ENCODE results near the gene NCAPD2.

Gene NCAPD2

DNA sequence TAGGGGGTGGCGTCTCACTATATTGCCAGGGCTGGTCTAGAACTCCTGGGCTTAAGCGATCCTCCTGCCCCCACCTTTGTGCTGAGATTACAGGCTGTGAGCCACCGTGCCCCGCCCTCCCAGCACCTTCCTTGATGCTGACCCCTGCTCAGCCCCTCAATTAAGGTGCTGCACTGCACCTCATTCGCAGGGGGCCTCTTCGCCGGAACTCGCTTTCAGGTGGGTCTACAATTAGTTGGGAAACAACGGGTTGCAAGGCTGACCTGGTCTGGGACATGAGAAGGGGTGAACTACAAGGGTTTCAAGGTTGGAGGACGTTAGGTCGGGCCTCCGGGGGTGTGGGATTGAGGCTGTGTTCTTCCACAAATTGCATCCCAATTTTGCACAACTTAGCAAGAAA lies 75.4 kb downstream of the NCAPD2 start:
- no peak for DNase-seq
- WGBS, result 91% methylated on average over 8 of the region's 12 CpGs
- H2BK5ac ChIP-seq (ENCODE audit: low read depth, low read length, poor library complexity, severe bottlenecking), result peak overlapping the region; percentile 36
- H3K23ac ChIP-seq (ENCODE audit: low read length in 2 of 2), result no peak overlapping the region
- H3K36me3 ChIP-seq (ENCODE audit: control insufficient read depth in 1 of 2, insufficient read depth in 2 of 2, low read depth in 1 of 2, low read length in 2 of 2), result peaks cover 58 to 72% of the 10 kb centered on the region in 2 experiments
- peaks cover 12% of the 10 kb centered on the region for H3K4me1 ChIP-seq (ENCODE audit: control insufficient read depth, insufficient read depth, low read depth, low read length)
- H3K27me3 ChIP-seq (ENCODE audit: control insufficient read depth in 1 of 2, insufficient read depth in 1 of 2, low read length in 2 of 2), result no peaks in the 10 kb centered on the region
- peak overlapping the region; percentile 44 for H2AK5ac ChIP-seq (ENCODE audit: low read length, severe bottlenecking)
- H3K18ac ChIP-seq (ENCODE audit: low read depth in 1 of 2, low read length in 2 of 2), result no peak overlapping the region
- H3K9ac ChIP-seq (ENCODE audit: low read length), result no peak overlapping the region
- H2BK12ac ChIP-seq (ENCODE audit: low read length in 2 of 2), result no peak overlapping the region
- H3K14ac ChIP-seq (ENCODE audit: low read length in 2 of 2), result peak overlapping the region in 1 of 2 experiments; percentile 28
- H3K79me1 ChIP-seq (replicated peaks; ENCODE audit: low read length, poor library complexity, severe bottlenecking), result peaks cover 18% of the 10 kb centered on the region
- no peak overlapping the region for H2AFZ ChIP-seq (ENCODE audit: low read depth, low read length)
- H4K91ac ChIP-seq (ENCODE audit: low read length), result no peak overlapping the region
- no peak overlapping the region for H4K8ac ChIP-seq (ENCODE audit: low read length)
- H3K4ac ChIP-seq (ENCODE audit: low read depth in 1 of 2, low read length in 2 of 2), result no peak overlapping the region
- H3K27ac ChIP-seq (ENCODE audit: low read length, poor library complexity, severe bottlenecking), result no peak overlapping the region
- no peak overlapping the region for H3K4me3 ChIP-seq (ENCODE audit: insufficient read depth in 1 of 2, low read depth in 1 of 2, low read length in 2 of 2)
- no peaks in the 10 kb centered on the region for H3K9me3 ChIP-seq (ENCODE audit: control insufficient read depth, low read length)
- no peak overlapping the region for H3K4me2 ChIP-seq (ENCODE audit: low read length, poor library complexity, severe bottlenecking)
- no peak overlapping the region for H2BK15ac ChIP-seq (ENCODE audit: low read depth, poor library complexity, severe bottlenecking)
- no peak overlapping the region for H2BK120ac ChIP-seq (ENCODE audit: low read depth, low read length)

DNA sequence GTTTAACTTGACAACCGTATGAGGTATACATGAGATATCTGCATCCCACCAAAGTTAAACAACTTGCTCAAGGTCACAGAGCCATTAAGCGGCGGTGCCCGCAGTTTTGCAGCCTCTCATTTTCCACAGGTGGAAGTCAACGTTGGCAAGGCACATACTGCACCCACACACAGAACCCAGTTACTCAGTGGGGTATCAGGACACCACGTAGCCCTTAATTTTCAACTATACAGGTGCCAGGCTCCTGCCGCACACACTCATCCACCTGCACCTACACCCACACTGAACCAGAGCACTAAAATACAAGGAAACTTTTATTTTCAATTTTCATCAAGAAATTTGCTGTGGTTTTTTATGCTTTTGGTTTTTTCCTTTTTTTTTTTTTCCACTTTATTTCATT lies 75.9 kb downstream of the NCAPD2 start:
- H2BK120ac ChIP-seq (ENCODE audit: low read depth, low read length), result no peak overlapping the region
- no peak overlapping the region for H2AFZ ChIP-seq (ENCODE audit: low read depth, low read length)
- no peak overlapping the region for H2AK5ac ChIP-seq (ENCODE audit: low read length, severe bottlenecking)
- no peak overlapping the region for H3K23ac ChIP-seq (ENCODE audit: low read length in 2 of 2)
- no peak overlapping the region for H3K27ac ChIP-seq (ENCODE audit: low read length, poor library complexity, severe bottlenecking)
- H4K91ac ChIP-seq (ENCODE audit: low read length), result no peak overlapping the region
- peak overlapping the region; percentile 21 for H2BK15ac ChIP-seq (ENCODE audit: low read depth, poor library complexity, severe bottlenecking)
- peak overlapping the region; percentile 38 for H4K8ac ChIP-seq (ENCODE audit: low read length)
- no peaks in the 10 kb centered on the region for H3K9me3 ChIP-seq (ENCODE audit: control insufficient read depth, low read length)
- no peak for DNase-seq
- no peak overlapping the region for H3K9ac ChIP-seq (ENCODE audit: low read length)
- no peak overlapping the region for H2BK12ac ChIP-seq (ENCODE audit: low read length in 2 of 2)
- H3K4ac ChIP-seq (ENCODE audit: low read depth in 1 of 2, low read length in 2 of 2), result no peak overlapping the region
- H3K4me1 ChIP-seq (ENCODE audit: control insufficient read depth, insufficient read depth, low read depth, low read length), result peaks cover 12% of the 10 kb centered on the region
- peaks cover 20% of the 10 kb centered on the region for H3K79me1 ChIP-seq (replicated peaks; ENCODE audit: low read length, poor library complexity, severe bottlenecking)
- no peaks in the 10 kb centered on the region for H3K27me3 ChIP-seq (ENCODE audit: control insufficient read depth in 1 of 2, insufficient read depth in 1 of 2, low read length in 2 of 2)
- H3K4me3 ChIP-seq (ENCODE audit: insufficient read depth in 1 of 2, low read depth in 1 of 2, low read length in 2 of 2), result no peak overlapping the region
- no peak overlapping the region for H3K18ac ChIP-seq (ENCODE audit: low read depth in 1 of 2, low read length in 2 of 2)
- no peak overlapping the region for H2BK5ac ChIP-seq (ENCODE audit: low read depth, low read length, poor library complexity, severe bottlenecking)
- 96% methylated on average over 7 of the region's 7 CpGs for WGBS
- H3K4me2 ChIP-seq (ENCODE audit: low read length, poor library complexity, severe bottlenecking), result no peak overlapping the region
- no peak overlapping the region for H3K14ac ChIP-seq (ENCODE audit: low read length in 2 of 2)
- H3K36me3 ChIP-seq (ENCODE audit: control insufficient read depth in 1 of 2, insufficient read depth in 2 of 2, low read depth in 1 of 2, low read length in 2 of 2), result peaks cover 61 to 75% of the 10 kb centered on the region in 2 experiments

- Histone ChIP-seq H3K4me2 (ENCODE audit: low read length, poor library complexity, severe bottlenecking) (no peak overlapping the region), H4K8ac (ENCODE audit: low read length) (no peak overlapping the region), H2BK12ac (ENCODE audit: low read length in 2 of 2) (no peak overlapping the region), H2AK5ac (ENCODE audit: low read length, severe bottlenecking) (no peak overlapping the region), H3K36me3 (ENCODE audit: control insufficient read depth in 1 of 2, insufficient read depth in 2 of 2, low read depth in 1 of 2, low read length in 2 of 2) (peaks cover 59 to 75% of the 10 kb centered on the region in 2 experiments), H3K14ac (ENCODE audit: low read length in 2 of 2) (no peak overlapping the region), H2AFZ (ENCODE audit: low read depth, low read length) (no peak overlapping the region), H2BK120ac (ENCODE audit: low read depth, low read length) (no peak overlapping the region), H2BK5ac (ENCODE audit: low read depth, low read length, poor library complexity, severe bottlenecking) (no peak overlapping the region), H3K4me3 (ENCODE audit: insufficient read depth in 1 of 2, low read depth in 1 of 2, low read length in 2 of 2) (peak overlapping the region in 1 of 2 experiments; percentile 10), H3K9me3 (ENCODE audit: control insufficient read depth, low read length) (no peaks in the 10 kb centered on the region), H3K18ac (ENCODE audit: low read depth in 1 of 2, low read length in 2 of 2) (no peak overlapping the region), H3K9ac (ENCODE audit: low read length) (no peak overlapping the region), H3K27me3 (ENCODE audit: control insufficient read depth in 1 of 2, insufficient read depth in 1 of 2, low read length in 2 of 2) (no peaks in the 10 kb centered on the region), H3K4ac (ENCODE audit: low read depth in 1 of 2, low read length in 2 of 2) (no peak overlapping the region), H3K79me1 (replicated peaks; ENCODE audit: low read length, poor library complexity, severe bottlenecking) (peaks cover 20% of the 10 kb centered on the region), H3K27ac (ENCODE audit: low read length, poor library complexity, severe bottlenecking) (no peak overlapping the region), H4K91ac (ENCODE audit: low read length) (no peak overlapping the region), H3K4me1 (ENCODE audit: control insufficient read depth, insufficient read depth, low read depth, low read length) (peaks cover 12% of the 10 kb centered on the region), H2BK15ac (ENCODE audit: low read depth, poor library complexity, severe bottlenecking) (no peak overlapping the region), H3K23ac (ENCODE audit: low read length in 2 of 2) (no peak overlapping the region)
- DNase-seq, result peak; percentile 61
- WGBS, result 74% methylated on average over 7 of the region's 7 CpGs
Observed at GRCh38 chr12:6570264-6570887, 76.5 kb downstream of the NCAPD2 start.

DNA sequence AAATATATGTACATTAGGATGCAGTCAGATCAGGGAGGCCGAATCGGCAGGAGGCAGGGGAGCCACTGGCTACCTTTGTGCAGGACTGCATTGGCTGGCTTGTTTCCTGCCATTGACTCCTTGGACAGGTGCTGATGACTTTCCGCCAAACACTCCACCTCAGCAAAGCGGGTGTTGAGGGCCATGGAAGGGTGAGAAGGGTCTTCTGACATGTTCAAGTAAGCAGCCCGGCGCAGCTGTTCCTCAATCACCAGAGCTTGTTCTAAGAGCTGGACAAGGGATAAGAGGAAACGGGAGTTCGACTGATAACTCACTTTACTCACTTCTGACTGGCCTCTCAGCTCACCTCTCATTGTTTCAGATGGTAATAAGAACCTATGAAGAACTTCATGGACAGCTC lies 79.1 kb downstream of the NCAPD2 start:
- Histone ChIP-seq H3K36me3 (ENCODE audit: control insufficient read depth in 1 of 2, insufficient read depth in 2 of 2, low read depth in 1 of 2, low read length in 2 of 2) (peaks cover 73 to 87% of the 10 kb centered on the region in 2 experiments), H2AFZ (ENCODE audit: low read depth, low read length) (no peak overlapping the region), H3K27ac (ENCODE audit: low read length, poor library complexity, severe bottlenecking) (no peak overlapping the region), H3K79me1 (replicated peaks; ENCODE audit: low read length, poor library complexity, severe bottlenecking) (peaks cover 23% of the 10 kb centered on the region), H4K8ac (ENCODE audit: low read length) (no peak overlapping the region), H3K4me2 (ENCODE audit: low read length, poor library complexity, severe bottlenecking) (no peak overlapping the region), H3K23ac (ENCODE audit: low read length in 2 of 2) (no peak overlapping the region), H3K27me3 (ENCODE audit: control insufficient read depth in 1 of 2, insufficient read depth in 1 of 2, low read length in 2 of 2) (no peaks in the 10 kb centered on the region), H4K91ac (ENCODE audit: low read length) (no peak overlapping the region), H2AK5ac (ENCODE audit: low read length, severe bottlenecking) (no peak overlapping the region), H3K4ac (ENCODE audit: low read depth in 1 of 2, low read length in 2 of 2) (no peak overlapping the region), H2BK15ac (ENCODE audit: low read depth, poor library complexity, severe bottlenecking) (no peak overlapping the region), H3K18ac (ENCODE audit: low read depth in 1 of 2, low read length in 2 of 2) (no peak overlapping the region), H3K9ac (ENCODE audit: low read length) (no peak overlapping the region), H3K9me3 (ENCODE audit: control insufficient read depth, low read length) (no peaks in the 10 kb centered on the region), H2BK5ac (ENCODE audit: low read depth, low read length, poor library complexity, severe bottlenecking) (no peak overlapping the region), H3K4me1 (ENCODE audit: control insufficient read depth, insufficient read depth, low read depth, low read length) (peaks cover 8% of the 10 kb centered on the region), H2BK120ac (ENCODE audit: low read depth, low read length) (no peak overlapping the region), H3K14ac (ENCODE audit: low read length in 2 of 2) (no peak overlapping the region), H3K4me3 (ENCODE audit: insufficient read depth in 1 of 2, low read depth in 1 of 2, low read length in 2 of 2) (no peak overlapping the region), H2BK12ac (ENCODE audit: low read length in 2 of 2) (no peak overlapping the region)
- no peak for DNase-seq
- WGBS, result 94% methylated on average over 8 of the region's 8 CpGs

Measured in mesenchymal stem cell (in vitro differentiated cells and primary cell).